H1 (cell line): ENCODE results near the gene ACTN3. TPM values are rescaled to one million over a fixed set of nuclear protein-coding genes. Genes with fewer than 3 reads are reported as not detected.

Experiments used
- CTCF ChIA-PET: fragments of 300-600 bp; sonication (Branson Sonifier 250); formaldehyde crosslinking; loops from one replicate; lab custom pipeline; 2021; ENCODE audit not compliant: partially characterized antibody; lab: Charles Lee
- POLR2A ChIA-PET: fragments of 300-600 bp; sonication (Branson Sonifier 250); formaldehyde crosslinking; loops from one replicate; lab custom pipeline; 2021; ENCODE audit warnings: inconsistent platforms; ENCODE audit not compliant: partially characterized antibody; lab: Charles Lee
- DNase-seq, 2 experiments: peaks; one replicate each; pipeline versions ENCODE4 v3.0.0 to v3.0.0-alpha.2; 2010 to 2022; ENCODE audit warnings: low spot score in 2 of 2, low read depth in 1 of 2, mixed read lengths in 1 of 2
- FAIRE-seq: peaks from 2 replicates; lab custom pipeline; 2011; peaks lifted over from hg19 to GRCh38; lab: Jason Lieb, UNC
- H2AFZ ChIP-seq: 2 replicates; pipeline ENCODE4 v1.8.1; 2012; ENCODE audit warnings: low read length, inconsistent platforms
- H2AK5ac ChIP-seq: 2 replicates; pipeline ENCODE4 v1.6.1; 2013; ENCODE audit warnings: low read depth, low read length
- H2BK120ac ChIP-seq: replicated peaks from 2 replicates; pipeline ENCODE3; 2013; ENCODE audit warnings: low read depth, low read length, inconsistent platforms
- H2BK12ac ChIP-seq: 2 replicates; pipeline ENCODE4 v1.6.1; 2013; ENCODE audit warnings: low read depth, low read length
- H2BK15ac ChIP-seq: 2 replicates; pipeline ENCODE4 v1.6.1; 2013; ENCODE audit warnings: low read length
- H2BK20ac ChIP-seq: 2 replicates; pipeline ENCODE4 v1.6.1; 2013; ENCODE audit warnings: low read length
- H2BK5ac ChIP-seq: 2 replicates; pipeline ENCODE4 v1.6.1; 2013; ENCODE audit warnings: low read depth, low read length
- H3K14ac ChIP-seq: 2 replicates; pipeline ENCODE4 v1.6.1; 2013; ENCODE audit warnings: inconsistent platforms; ENCODE audit not compliant: insufficient read length
- H3K18ac ChIP-seq: 2 replicates; pipeline ENCODE4 v1.6.1; 2013; ENCODE audit warnings: low read length; ENCODE audit errors: extremely low read depth
- H3K23ac ChIP-seq: 2 replicates; pipeline ENCODE4 v1.6.1; 2013; ENCODE audit warnings: inconsistent platforms; ENCODE audit not compliant: insufficient read length
- H3K23me2 ChIP-seq: 2 replicates; pipeline ENCODE4 v1.6.1; 2013; ENCODE audit warnings: low read depth, low read length
- H3K27ac ChIP-seq: 2 replicates; pipeline ENCODE4 v1.6.1; 2011; ENCODE audit warnings: low read depth, low read length, inconsistent platforms
- H3K27me3 ChIP-seq, 4 experiments: replicated peaks in 1 of 4; 1 replicate in 1 of 4; 2 replicates in 3 of 4; pipeline versions ENCODE4 v1.6.1 to v1.8.1; 2011 to 2013; ENCODE audit warnings: low read length in 3 of 4, mild to moderate bottlenecking in 3 of 4, inconsistent platforms in 2 of 4, mixed read lengths in 2 of 4, moderate library complexity in 1 of 4; ENCODE audit not compliant: control insufficient read depth in 3 of 4, insufficient read depth in 3 of 4; ENCODE audit errors: extremely low read depth in 1 of 4
- H3K36me3 ChIP-seq, 4 experiments: 2 replicates each; pipeline versions ENCODE4 v1.6.1 to v1.8.1; 2011 to 2013; ENCODE audit warnings: mild to moderate bottlenecking in 4 of 4, low read length in 3 of 4, moderate library complexity in 2 of 4, control low read depth in 1 of 4, inconsistent platforms in 1 of 4; ENCODE audit not compliant: insufficient read depth in 4 of 4, control insufficient read depth in 2 of 4
- H3K4ac ChIP-seq: replicated peaks from 2 replicates; pipeline ENCODE3; 2013; ENCODE audit warnings: low read length, low read depth, mixed read lengths, inconsistent platforms; ENCODE audit not compliant: insufficient read length
- H3K4me1 ChIP-seq, 4 experiments: replicated peaks in 1 of 4; 1 replicate in 1 of 4; 2 replicates in 3 of 4; pipeline versions ENCODE4 v1.6.1 to v1.8.1; 2011 to 2013; ENCODE audit warnings: low read length in 3 of 4, inconsistent platforms in 2 of 4, mixed read lengths in 1 of 4; ENCODE audit not compliant: insufficient read depth in 4 of 4, control insufficient read depth in 3 of 4
- H3K4me2 ChIP-seq, 2 experiments: 2 replicates each; pipeline versions ENCODE4 v1.6.1 to v1.8.1; 2011 to 2013; ENCODE audit warnings: low read depth in 2 of 2, low read length in 2 of 2, control low read depth in 1 of 2, inconsistent platforms in 1 of 2, mild to moderate bottlenecking in 1 of 2; ENCODE audit not compliant: insufficient read depth in 1 of 2
- H3K4me3 ChIP-seq, 4 experiments: fragments of 200-600, 300-600 bp in 1 of 4; sonication (generic), shearing (Covaris generic), sonication (Bioruptor Twin) in 1 of 4; 2 replicates each; pipeline versions ENCODE4 v1.5.1 to v1.8.1; 2011 to 2016; ENCODE audit warnings: low read length in 4 of 4, low read depth in 3 of 4, control low read depth in 2 of 4, inconsistent platforms in 2 of 4, mild to moderate bottlenecking in 2 of 4, mixed read lengths in 1 of 4, moderate library complexity in 1 of 4; ENCODE audit not compliant: insufficient read depth in 2 of 4; ENCODE audit errors: extremely low read depth in 1 of 4
- H3K56ac ChIP-seq: replicated peaks from 2 replicates; pipeline ENCODE3; 2013; ENCODE audit warnings: low read depth, mild to moderate bottlenecking, mixed read lengths, low read length, inconsistent platforms; ENCODE audit not compliant: insufficient read length
- H3K79me1 ChIP-seq: 2 replicates; pipeline ENCODE4 v1.6.1; 2013; ENCODE audit warnings: low read depth, low read length, control low read depth
- H3K79me2 ChIP-seq, 2 experiments: 2 replicates each; pipeline versions ENCODE4 v1.6.1 to v1.8.1; 2012 to 2013; ENCODE audit warnings: low read length in 2 of 2, mild to moderate bottlenecking in 2 of 2, inconsistent platforms in 1 of 2; ENCODE audit not compliant: insufficient read depth in 2 of 2, control insufficient read depth in 1 of 2
- H3K9ac ChIP-seq, 4 experiments: replicated peaks in 1 of 4; 1 replicate in 1 of 4; 2 replicates in 3 of 4; pipeline versions ENCODE4 v1.6.1 to v1.8.1; 2011 to 2013; ENCODE audit warnings: low read depth in 3 of 4, low read length in 3 of 4, control low read depth in 2 of 4, mild to moderate bottlenecking in 2 of 4, moderate library complexity in 2 of 4, inconsistent platforms in 1 of 4; ENCODE audit errors: extremely low read depth in 1 of 4
- H3K9me3 ChIP-seq, 2 experiments: 2 replicates each; pipeline versions ENCODE4 v1.6.1 to v1.8.1; 2012 to 2013; ENCODE audit warnings: mild to moderate bottlenecking in 2 of 2, moderate library complexity in 2 of 2, control low read depth in 1 of 2, inconsistent platforms in 1 of 2, low read depth in 1 of 2, low read length in 1 of 2, mixed read lengths in 1 of 2; ENCODE audit not compliant: insufficient read depth in 2 of 2
- H4K20me1 ChIP-seq, 2 experiments: replicated peaks in 1 of 2; 2 replicates each; pipeline versions ENCODE3 to v1.8.1; 2011 to 2013; ENCODE audit warnings: inconsistent platforms in 2 of 2, low read length in 2 of 2, mild to moderate bottlenecking in 1 of 2; ENCODE audit not compliant: insufficient read depth in 2 of 2, control insufficient read depth in 1 of 2
- H4K5ac ChIP-seq: 2 replicates; pipeline ENCODE4 v1.6.1; 2013; ENCODE audit warnings: low read length, low read depth, mixed read lengths, inconsistent platforms; ENCODE audit not compliant: insufficient read length
- H4K8ac ChIP-seq: 2 replicates; pipeline ENCODE4 v1.8.0; 2013; ENCODE audit warnings: mild to moderate bottlenecking, moderate library complexity, low read length, inconsistent platforms; ENCODE audit not compliant: insufficient read depth; ENCODE audit errors: extremely low read depth
- H4K91ac ChIP-seq: replicated peaks from 2 replicates; pipeline ENCODE3; 2013; ENCODE audit warnings: low read length, mixed read lengths, inconsistent platforms; ENCODE audit not compliant: insufficient read length
- CHD1 ChIP-seq: IDR thresholded peaks from 2 replicates; pipeline ENCODE4 v1.6.1; 2012; ENCODE audit warnings: low read depth, low read length, improper control_type of control experiment
- CREB1 ChIP-seq: IDR thresholded peaks from 2 replicates; pipeline ENCODE4 v1.6.1; 2012; ENCODE audit warnings: inconsistent platforms
- CTCF ChIP-seq, 3 experiments: IDR thresholded peaks; 1 replicate in 2 of 3; 2 replicates in 1 of 3; pipeline versions ENCODE4 v1.5.1 to v1.6.1; 2011; ENCODE audit warnings: low read length in 3 of 3, mild to moderate bottlenecking in 3 of 3, inconsistent platforms in 2 of 3, low read depth in 1 of 3, moderate library complexity in 1 of 3; ENCODE audit not compliant: insufficient read depth in 1 of 3; ENCODE audit errors: control extremely low read depth in 1 of 3
- KDM1A ChIP-seq: fragments of 200-600, 300-600 bp; sonication (generic); IDR thresholded peaks from 2 replicates; pipeline ENCODE4 v1.7.1; 2016; ENCODE audit warnings: mild to moderate bottlenecking, low read length, borderline replicate concordance
- MAFK ChIP-seq: IDR thresholded peaks from 2 replicates; pipeline ENCODE4 v1.6.1; 2012; ENCODE audit warnings: low read depth, mild to moderate bottlenecking, improper control_type of control experiment, low read length
- NANOG ChIP-seq: IDR thresholded peaks from 2 replicates; pipeline ENCODE4 v1.6.1; 2011; ENCODE audit warnings: low read length, low read depth, mild to moderate bottlenecking, inconsistent platforms; ENCODE audit not compliant: insufficient read depth, poor library complexity, severe bottlenecking
- PHF8 ChIP-seq: fragments of 200-600 bp; sonication (generic); conservative IDR thresholded peaks from 2 replicates; pipeline ENCODE4 v1.7.1; 2012; ENCODE audit warnings: low read depth, mild to moderate bottlenecking, inconsistent platforms, low read length, moderate library complexity
- RBBP5 ChIP-seq: IDR thresholded peaks from 2 replicates; pipeline ENCODE4 v1.7.1; 2012; ENCODE audit warnings: low read depth, mild to moderate bottlenecking, inconsistent platforms, low read length, moderate library complexity, borderline replicate concordance
- RNF2 ChIP-seq: fragments of 200-900, 300-1000 bp; sonication (generic); IDR thresholded peaks from 2 replicates; pipeline ENCODE4 v1.7.1; 2016; ENCODE audit warnings: borderline replicate concordance, low read depth, mild to moderate bottlenecking, antibody characterized with exemption, low read length; ENCODE audit not compliant: poor library complexity, severe bottlenecking; ENCODE audit errors: missing control alignments
- TCF12 ChIP-seq: IDR thresholded peaks from 2 replicates; pipeline ENCODE4 v1.6.1; 2011; ENCODE audit warnings: low read depth, mild to moderate bottlenecking, low read length
- WGBS, 2 experiments: shearing (Covaris generic) in 1 of 2; methylation state at CpG; one replicate each; pipeline versions ENCODE4 v1.1.6 to v1.1.7; 2013 to 2015; ENCODE audit warnings: low lambda C conversion rate in 2 of 2, mixed read lengths in 2 of 2, inconsistent platforms in 1 of 2, low coverage in 1 of 2, missing lambda C conversion rate in 1 of 2; ENCODE audit not compliant: insufficient replicate concordance in 2 of 2, insufficient coverage in 1 of 2, insufficient read length in 1 of 2; ENCODE audit errors: extremely low coverage in 1 of 2, missing lambda C conversion rate in 1 of 2; 5-methylcytosine and 5-hydroxymethylcytosine counted together
- polyA plus RNA-seq, 7 experiments: library from polyadenylated mRNA; depleted of rRNA in 3 of 7; stranded (reverse) in 5 of 7; unstranded in 2 of 7; fragments of >200 nt in 5 of 7; fragments of 200-250 nt in 2 of 7; gene quantifications; 1 replicate in 5 of 7; 2 replicates in 1 of 7; 4 replicates in 1 of 7; pipeline versions ENCODE4 v1.2.1 to v1.2.3, GENCODE V29; 2011 to 2013; ENCODE audit warnings: missing spikeins in 2 of 7, mixed read lengths in 2 of 7
- total RNA-seq: library from RNA; stranded (reverse); fragmentation: NEBNext Ultra II Directional; extraction: Animal tissue kit (Norgen Biotek cat#: 25700); gene quantifications from 2 replicates; pipeline ENCODE4 v1.2.1, GENCODE V29; 2021

ACTN3 gene
- total and polyA plus RNA-seq, 2 of the 8 experiments (the other 6 are each of a cell fraction or from before 2014, with no cell fraction given), result 30.8 to 36.7 TPM

GRCh38 chr11:66580803-66581202 lies 34.1 kb downstream of the ACTN3 start:
- no peak overlapping the region for H3K14ac ChIP-seq
- no peaks in the 10 kb centered on the region for H4K20me1 ChIP-seq
- H2BK120ac ChIP-seq, result no peak overlapping the region
- FAIRE-seq, result no peak
- no peaks in the 10 kb centered on the region for H3K23me2 ChIP-seq
- H3K27me3 ChIP-seq, result peaks cover 0 to 6% (median 1%) of the 10 kb centered on the region in 4 experiments; a peak in 2 of 7 replicates
- no peak overlapping the region for H4K8ac ChIP-seq
- no peak overlapping the region for H2BK5ac ChIP-seq
- no peak overlapping the region for H3K4ac ChIP-seq
- no peak overlapping the region; the same call in 1 of the 2 replicates for H2BK12ac ChIP-seq
- no peaks in the 10 kb centered on the region for H3K9me3 ChIP-seq
- no peak overlapping the region for H2AFZ ChIP-seq
- H3K9ac ChIP-seq, result no peak overlapping the region
- H3K79me1 ChIP-seq, result no peaks in the 10 kb centered on the region
- 96% methylated on average over 5 of the region's 5 CpGs; no CpG with 5 or more reads in 1 of the 2 experiments for WGBS, 2 experiments
- no peak overlapping the region for H3K4me3 ChIP-seq
- no peaks in the 10 kb centered on the region for H3K36me3 ChIP-seq
- H3K27ac ChIP-seq, result no peak overlapping the region; the same call in 1 of the 2 replicates
- POLR2A ChIA-PET, result interaction anchor here (0.6 to 6.8 kb wide), 11 partner anchors 10 to 142 kb away, joined by 3 to 51 read pairs (median 4); partner anchors contain the start of genes CCDC87, CCS, CTSF and MRPL11
- H3K4me2 ChIP-seq, result no peak overlapping the region
- H3K79me2 ChIP-seq, result no peaks in the 10 kb centered on the region
- H3K56ac ChIP-seq, result no peak overlapping the region
- H3K4me1 ChIP-seq, result peaks cover 0 to 6% (median 4%) of the 10 kb centered on the region in 4 experiments; a peak in 5 of 7 replicates
- no peak overlapping the region for H4K91ac ChIP-seq
- 0 out of 2 replicates have a peak overlapping the region, but pooled peaks have one; percentile 24 for H2AK5ac ChIP-seq
- H2BK20ac ChIP-seq, result no peak overlapping the region
- H4K5ac ChIP-seq, result no peak overlapping the region
- no peak overlapping the region for H3K18ac ChIP-seq
- CTCF ChIA-PET, result interaction anchor here (0.5 to 6.2 kb wide), 16 partner anchors 11 to 100 kb away, joined by 3 to 46 read pairs (median 4); partner anchors contain the start of genes ACTN3, CCDC87, CCS and CTSF
- no peak overlapping the region for H3K23ac ChIP-seq
- H2BK15ac ChIP-seq, result no peak overlapping the region; the same call in 1 of the 2 replicates
- DNase-seq, result no peak
- TF ChIP-seq RNF2 (no peak), TCF12 (no peak), PHF8 (no peak), NANOG (no peak), CREB1 (no peak), MAFK (no peak), CTCF (IDR thresholded peaks at IDR 0.05; ENCODE audit: control extremely low read depth in 1 of 3, insufficient read depth in 1 of 3, low read depth in 1 of 3, low read length in 3 of 3) (no peak), KDM1A (no peak), CHD1 (no peak), RBBP5 (no peak)
